Body of pancreas (tissue), 4 donors: ENCODE results near the gene NAMPT.

Experiments used
- POLR2A ChIP-seq, 3 donors: fragments of 450-650 bp; IDR thresholded peaks; one replicate each; pipeline ENCODE4 v1.6.1; 2016; ENCODE audit warnings: antibody characterized with exemption in 3 of 3, mild to moderate bottlenecking in 2 of 3
- TF ChIP-seq, protein P1 (sequence below), 7 experiments: fragments of 450-650 bp in 4 of 7; fragments of 200-600 bp in 3 of 7; sonication (generic) in 3 of 7; IDR thresholded peaks; one replicate each; pipeline ENCODE4 v1.5.1; 2016 to 2019; ENCODE audit warnings: antibody characterized with exemption in 7 of 7

DNA sequence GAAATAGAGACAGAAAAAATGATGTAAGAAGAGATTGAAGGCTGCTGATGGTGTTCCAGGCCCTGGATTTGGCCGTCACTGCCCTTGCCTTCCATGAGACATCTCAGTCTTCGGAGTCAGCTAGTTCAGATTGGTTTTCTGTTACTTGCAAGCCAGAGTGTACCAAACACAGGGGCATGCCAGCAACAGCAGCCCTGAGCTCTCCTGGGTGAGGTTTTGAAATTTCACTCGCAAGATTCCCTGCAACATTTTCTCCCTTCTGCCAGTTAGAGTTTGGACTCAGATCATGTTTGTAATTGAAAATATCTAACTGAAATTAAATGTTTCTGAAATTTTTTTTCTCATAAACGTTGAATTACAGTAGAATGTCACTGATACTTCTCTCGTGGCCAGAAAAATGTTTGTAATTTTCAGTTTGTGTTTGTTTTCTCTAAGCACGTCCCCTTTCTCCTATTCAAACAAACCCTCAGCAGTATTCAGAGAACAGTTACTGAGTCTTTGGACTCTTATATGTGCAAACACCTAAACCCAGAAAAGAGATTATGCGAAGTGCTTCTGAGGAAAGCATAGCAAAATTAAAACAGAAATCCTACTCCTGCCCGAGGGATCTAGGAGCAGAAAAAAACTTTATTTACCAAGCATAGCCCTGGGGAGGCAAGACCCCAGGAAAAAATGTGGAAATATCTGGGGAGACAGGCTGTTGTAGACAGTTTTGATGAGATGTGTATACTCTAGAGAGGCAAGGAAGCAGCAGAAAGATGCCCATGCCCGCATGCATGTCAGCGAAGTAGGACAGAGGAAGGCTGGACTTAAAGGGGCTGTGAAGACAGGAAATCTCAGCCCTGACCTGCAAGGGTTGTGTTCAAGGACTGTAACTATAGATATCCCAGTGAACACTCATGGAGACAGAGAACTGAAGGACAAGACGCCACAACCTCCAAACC lies 43.0 kb upstream of the NAMPT start:
- TF ChIP-seq, protein P1, sequence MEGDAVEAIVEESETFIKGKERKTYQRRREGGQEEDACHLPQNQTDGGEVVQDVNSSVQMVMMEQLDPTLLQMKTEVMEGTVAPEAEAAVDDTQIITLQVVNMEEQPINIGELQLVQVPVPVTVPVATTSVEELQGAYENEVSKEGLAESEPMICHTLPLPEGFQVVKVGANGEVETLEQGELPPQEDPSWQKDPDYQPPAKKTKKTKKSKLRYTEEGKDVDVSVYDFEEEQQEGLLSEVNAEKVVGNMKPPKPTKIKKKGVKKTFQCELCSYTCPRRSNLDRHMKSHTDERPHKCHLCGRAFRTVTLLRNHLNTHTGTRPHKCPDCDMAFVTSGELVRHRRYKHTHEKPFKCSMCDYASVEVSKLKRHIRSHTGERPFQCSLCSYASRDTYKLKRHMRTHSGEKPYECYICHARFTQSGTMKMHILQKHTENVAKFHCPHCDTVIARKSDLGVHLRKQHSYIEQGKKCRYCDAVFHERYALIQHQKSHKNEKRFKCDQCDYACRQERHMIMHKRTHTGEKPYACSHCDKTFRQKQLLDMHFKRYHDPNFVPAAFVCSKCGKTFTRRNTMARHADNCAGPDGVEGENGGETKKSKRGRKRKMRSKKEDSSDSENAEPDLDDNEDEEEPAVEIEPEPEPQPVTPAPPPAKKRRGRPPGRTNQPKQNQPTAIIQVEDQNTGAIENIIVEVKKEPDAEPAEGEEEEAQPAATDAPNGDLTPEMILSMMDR (IDR thresholded peaks at IDR 0.05) = no peak
- TF ChIP-seq POLR2A (IDR thresholded peaks at IDR 0.05) = no peak
